Measurements from ENCODE around the gene SOX10.

SOX10 gene

GRCh38 chr22:37994049-37994448, 9.7 kb upstream of the SOX10 start:
- Histone ChIP-seq H3K4me2 (ENCODE audit: low read depth, low read length, poor library complexity, severe bottlenecking) (peak overlapping the region; percentile 51), H3K9ac (ENCODE audit: low read depth, low read length, poor library complexity, severe bottlenecking) (peak overlapping the region; percentile 61), H2AFZ (ENCODE audit: low read length) (peak overlapping the region; percentile 31; the same call in 1 of the 2 replicates), H3K4me1 (ENCODE audit: insufficient read depth, low read length, poor library complexity, severe bottlenecking) (peaks cover 42% of the 10 kb centered on the region), H3K4me3 (ENCODE audit: low read length, poor library complexity, severe bottlenecking) (peak overlapping the region; percentile 2), H3K9me3 (ENCODE audit: insufficient read depth, low read depth, low read length) (no peaks in the 10 kb centered on the region), H4K20me1 (ENCODE audit: insufficient read depth, low read length, poor library complexity, severe bottlenecking) (no peaks in the 10 kb centered on the region), H3K79me2 (ENCODE audit: insufficient read depth, low read length) (no peaks in the 10 kb centered on the region), H3F3A (ENCODE audit: low read depth) (no peaks in the 10 kb centered on the region; the same call in 1 of the 2 replicates), H3K27me3 (ENCODE audit: insufficient read depth, low read length, poor library complexity, severe bottlenecking) (no peaks in the 10 kb centered on the region), H3K36me3 (ENCODE audit: insufficient read depth, low read length) (no peaks in the 10 kb centered on the region), H3K9me2 (replicated peaks; ENCODE audit: low read depth, low read length) (no peaks in the 10 kb centered on the region)
- TF ChIP-seq, protein P1, sequence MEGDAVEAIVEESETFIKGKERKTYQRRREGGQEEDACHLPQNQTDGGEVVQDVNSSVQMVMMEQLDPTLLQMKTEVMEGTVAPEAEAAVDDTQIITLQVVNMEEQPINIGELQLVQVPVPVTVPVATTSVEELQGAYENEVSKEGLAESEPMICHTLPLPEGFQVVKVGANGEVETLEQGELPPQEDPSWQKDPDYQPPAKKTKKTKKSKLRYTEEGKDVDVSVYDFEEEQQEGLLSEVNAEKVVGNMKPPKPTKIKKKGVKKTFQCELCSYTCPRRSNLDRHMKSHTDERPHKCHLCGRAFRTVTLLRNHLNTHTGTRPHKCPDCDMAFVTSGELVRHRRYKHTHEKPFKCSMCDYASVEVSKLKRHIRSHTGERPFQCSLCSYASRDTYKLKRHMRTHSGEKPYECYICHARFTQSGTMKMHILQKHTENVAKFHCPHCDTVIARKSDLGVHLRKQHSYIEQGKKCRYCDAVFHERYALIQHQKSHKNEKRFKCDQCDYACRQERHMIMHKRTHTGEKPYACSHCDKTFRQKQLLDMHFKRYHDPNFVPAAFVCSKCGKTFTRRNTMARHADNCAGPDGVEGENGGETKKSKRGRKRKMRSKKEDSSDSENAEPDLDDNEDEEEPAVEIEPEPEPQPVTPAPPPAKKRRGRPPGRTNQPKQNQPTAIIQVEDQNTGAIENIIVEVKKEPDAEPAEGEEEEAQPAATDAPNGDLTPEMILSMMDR (conservative IDR thresholded peaks at IDR 0.05; ENCODE audit: low read length): no peak
- no peak for TF ChIP-seq EZH2phosphoT487 (IDR thresholded peaks at IDR 0.05; ENCODE audit: borderline replicate concordance)

GRCh38 chr22:37991731-37992442, 7.5 kb upstream of the SOX10 start:
- Histone ChIP-seq H3K27me3 (ENCODE audit: insufficient read depth, low read length, poor library complexity, severe bottlenecking) (no peaks in the 10 kb centered on the region), H3K9me2 (replicated peaks; ENCODE audit: low read depth, low read length) (no peaks in the 10 kb centered on the region), H3K36me3 (ENCODE audit: insufficient read depth, low read length) (no peaks in the 10 kb centered on the region), H3K4me3 (ENCODE audit: low read length, poor library complexity, severe bottlenecking) (no peak overlapping the region), H3K9ac (ENCODE audit: low read depth, low read length, poor library complexity, severe bottlenecking) (no peak overlapping the region), H3K4me1 (ENCODE audit: insufficient read depth, low read length, poor library complexity, severe bottlenecking) (peaks cover 37% of the 10 kb centered on the region), H3K4me2 (ENCODE audit: low read depth, low read length, poor library complexity, severe bottlenecking) (no peak overlapping the region), H3F3A (ENCODE audit: low read depth) (no peaks in the 10 kb centered on the region; the same call in 1 of the 2 replicates), H3K79me2 (ENCODE audit: insufficient read depth, low read length) (no peaks in the 10 kb centered on the region), H2AFZ (ENCODE audit: low read length) (no peak overlapping the region), H4K20me1 (ENCODE audit: insufficient read depth, low read length, poor library complexity, severe bottlenecking) (no peaks in the 10 kb centered on the region), H3K9me3 (ENCODE audit: insufficient read depth, low read depth, low read length) (no peaks in the 10 kb centered on the region)
- TF ChIP-seq EZH2phosphoT487 (IDR thresholded peaks at IDR 0.05; ENCODE audit: borderline replicate concordance): no peak
- TF ChIP-seq, protein P1 (conservative IDR thresholded peaks at IDR 0.05; ENCODE audit: low read length): no peak

DNA sequence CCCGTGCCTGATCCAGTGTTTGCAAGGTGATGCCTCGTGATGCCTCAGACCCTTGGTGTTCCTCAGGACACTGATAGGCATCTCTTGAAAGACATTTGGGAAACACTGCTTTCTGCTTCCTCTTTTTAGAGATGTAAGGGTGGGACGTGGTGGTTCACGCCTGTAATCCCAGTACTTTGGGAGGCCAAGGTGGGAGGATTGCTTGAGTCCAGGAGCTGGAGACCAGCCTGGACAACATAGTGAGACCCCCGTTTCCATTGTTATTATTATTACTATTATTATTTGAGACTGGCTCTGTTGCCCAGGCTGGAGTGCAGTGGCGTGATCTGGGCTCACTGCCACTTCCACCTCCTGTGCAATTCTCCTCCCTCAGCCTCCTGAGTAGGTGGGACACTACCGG, 6.5 kb upstream of the SOX10 start:
- H3K4me2 ChIP-seq (ENCODE audit: low read depth, low read length, poor library complexity, severe bottlenecking): no peak overlapping the region
- H3K9me2 ChIP-seq (replicated peaks; ENCODE audit: low read depth, low read length): no peaks in the 10 kb centered on the region
- no peaks in the 10 kb centered on the region; the same call in 1 of the 2 replicates for H3F3A ChIP-seq (ENCODE audit: low read depth)
- H3K4me3 ChIP-seq (ENCODE audit: low read length, poor library complexity, severe bottlenecking): no peak overlapping the region
- H3K27me3 ChIP-seq (ENCODE audit: insufficient read depth, low read length, poor library complexity, severe bottlenecking): no peaks in the 10 kb centered on the region
- no peaks in the 10 kb centered on the region for H3K79me2 ChIP-seq (ENCODE audit: insufficient read depth, low read length)
- TF ChIP-seq, protein P1 (conservative IDR thresholded peaks at IDR 0.05; ENCODE audit: low read length): no peak
- no peak for TF ChIP-seq EZH2phosphoT487 (IDR thresholded peaks at IDR 0.05; ENCODE audit: borderline replicate concordance)
- no peaks in the 10 kb centered on the region for H4K20me1 ChIP-seq (ENCODE audit: insufficient read depth, low read length, poor library complexity, severe bottlenecking)
- no peak overlapping the region for H3K9ac ChIP-seq (ENCODE audit: low read depth, low read length, poor library complexity, severe bottlenecking)
- no peaks in the 10 kb centered on the region for H3K9me3 ChIP-seq (ENCODE audit: insufficient read depth, low read depth, low read length)
- H2AFZ ChIP-seq (ENCODE audit: low read length): no peak overlapping the region
- no peaks in the 10 kb centered on the region for H3K36me3 ChIP-seq (ENCODE audit: insufficient read depth, low read length)
- peaks cover 38% of the 10 kb centered on the region for H3K4me1 ChIP-seq (ENCODE audit: insufficient read depth, low read length, poor library complexity, severe bottlenecking)

Measured in Loucy (cell line).